Measurements from ENCODE around the gene RAPGEF5.

The RAPGEF5 gene

GRCh38 chr7:22252016-22252415, 104.9 kb downstream of the RAPGEF5 start:
- TF ChIP-seq, protein P1, sequence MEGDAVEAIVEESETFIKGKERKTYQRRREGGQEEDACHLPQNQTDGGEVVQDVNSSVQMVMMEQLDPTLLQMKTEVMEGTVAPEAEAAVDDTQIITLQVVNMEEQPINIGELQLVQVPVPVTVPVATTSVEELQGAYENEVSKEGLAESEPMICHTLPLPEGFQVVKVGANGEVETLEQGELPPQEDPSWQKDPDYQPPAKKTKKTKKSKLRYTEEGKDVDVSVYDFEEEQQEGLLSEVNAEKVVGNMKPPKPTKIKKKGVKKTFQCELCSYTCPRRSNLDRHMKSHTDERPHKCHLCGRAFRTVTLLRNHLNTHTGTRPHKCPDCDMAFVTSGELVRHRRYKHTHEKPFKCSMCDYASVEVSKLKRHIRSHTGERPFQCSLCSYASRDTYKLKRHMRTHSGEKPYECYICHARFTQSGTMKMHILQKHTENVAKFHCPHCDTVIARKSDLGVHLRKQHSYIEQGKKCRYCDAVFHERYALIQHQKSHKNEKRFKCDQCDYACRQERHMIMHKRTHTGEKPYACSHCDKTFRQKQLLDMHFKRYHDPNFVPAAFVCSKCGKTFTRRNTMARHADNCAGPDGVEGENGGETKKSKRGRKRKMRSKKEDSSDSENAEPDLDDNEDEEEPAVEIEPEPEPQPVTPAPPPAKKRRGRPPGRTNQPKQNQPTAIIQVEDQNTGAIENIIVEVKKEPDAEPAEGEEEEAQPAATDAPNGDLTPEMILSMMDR (IDR thresholded peaks at IDR 0.05; ENCODE audit: control extremely low read depth, extremely low read depth, low read depth, missing control alignments), result no peak
- ChIA-PET CTCF (no interaction called here), POLR2A (no interaction called here)
- no peak for DNase-seq (ENCODE audit: extremely low spot score)

DNA sequence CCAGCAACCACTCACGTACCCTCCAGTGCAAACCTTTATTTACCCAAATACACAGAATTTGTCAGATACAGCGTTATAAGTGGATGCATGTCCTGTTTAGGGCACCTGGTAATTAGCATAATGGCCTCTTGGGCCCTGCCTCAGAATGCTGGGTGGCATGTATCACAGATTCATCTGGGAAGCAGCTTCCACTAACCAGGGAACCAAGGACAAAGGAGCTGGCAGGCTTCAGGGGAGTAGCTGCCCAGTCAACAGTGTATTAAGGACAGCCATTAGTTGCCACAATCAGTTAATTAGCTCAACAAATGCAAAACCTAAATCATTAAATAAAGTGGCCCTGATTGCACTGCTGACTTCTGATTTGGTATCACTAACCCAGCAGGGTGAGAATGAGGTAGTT, 105.7 kb downstream of the RAPGEF5 start:
- DNase-seq (ENCODE audit: extremely low spot score), result no peak

GRCh38 chr7:22250390-22250789, 106.6 kb downstream of the RAPGEF5 start:
- CTCF ChIA-PET, result interaction anchor here (0.8 kb wide), 1 partner anchor 123 kb away, joined by 3 read pairs; no protein-coding TSS in a partner anchor
- TF ChIP-seq, protein P1 (IDR thresholded peaks at IDR 0.05; ENCODE audit: control extremely low read depth, extremely low read depth, low read depth, missing control alignments), result no peak
- POLR2A ChIA-PET, result no interaction called here
- no peak for DNase-seq (ENCODE audit: extremely low spot score)

More for the DNA sequence above, 105.7 kb downstream of the RAPGEF5 start:
- CTCF ChIA-PET, result no interaction called here
- POLR2A ChIA-PET, result no interaction called here
- TF ChIP-seq, protein P1 (IDR thresholded peaks at IDR 0.05; ENCODE audit: control extremely low read depth, extremely low read depth, low read depth, missing control alignments), result no peak

- ChIA-PET POLR2A (no interaction called here), CTCF (interaction anchor here (1.0 kb wide), 1 partner anchor 41 kb away, joined by 3 read pairs; no protein-coding TSS in a partner anchor)
- DNase-seq (ENCODE audit: extremely low spot score), result no peak
- TF ChIP-seq, protein P1 (IDR thresholded peaks at IDR 0.05; ENCODE audit: control extremely low read depth, extremely low read depth, low read depth, missing control alignments), result no peak
Observed at GRCh38 chr7:22248111-22248809, 108.7 kb downstream of the RAPGEF5 start.

GRCh38 chr7:22241805-22242390, 115.1 kb downstream of the RAPGEF5 start:
- no peak for DNase-seq (ENCODE audit: extremely low spot score)
- ChIA-PET CTCF (no interaction called here), POLR2A (no interaction called here)
- TF ChIP-seq, protein P1 (IDR thresholded peaks at IDR 0.05; ENCODE audit: control extremely low read depth, extremely low read depth, low read depth, missing control alignments), result no peak

DNA sequence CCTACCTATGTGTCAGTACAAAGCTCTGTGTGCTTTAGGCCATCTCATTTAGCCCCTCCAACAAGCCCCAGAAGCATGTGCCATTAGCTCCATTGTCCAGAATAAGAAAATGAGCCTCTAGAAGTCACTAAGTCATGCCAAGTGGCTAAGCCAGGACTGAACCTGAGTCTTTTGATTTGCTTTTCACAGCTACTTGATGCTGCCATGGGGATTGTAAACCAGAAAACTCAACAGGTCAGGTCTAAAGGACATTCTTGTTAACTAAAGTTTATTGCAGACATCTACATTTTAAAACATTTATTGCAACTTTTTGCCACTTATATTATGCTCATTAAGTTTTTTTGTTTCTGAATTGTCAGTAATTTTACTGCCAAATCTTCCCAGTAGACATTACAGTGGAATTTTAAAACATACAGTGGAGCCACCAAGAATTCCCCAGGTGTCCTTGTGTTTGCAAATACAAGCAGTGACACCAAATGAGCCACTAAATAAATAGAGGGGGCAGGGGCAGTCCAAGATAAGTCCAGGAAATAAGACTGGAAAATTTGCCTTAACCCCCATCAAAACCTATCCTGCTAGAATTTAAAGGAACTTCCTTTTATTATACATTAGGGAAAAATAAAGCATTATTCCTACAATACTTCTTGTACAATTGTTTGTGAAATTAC, 115.9 kb downstream of the RAPGEF5 start:
- DNase-seq (ENCODE audit: extremely low spot score), result no peak
- TF ChIP-seq, protein P1 (IDR thresholded peaks at IDR 0.05; ENCODE audit: control extremely low read depth, extremely low read depth, low read depth, missing control alignments), result no peak
- CTCF ChIA-PET, result interaction anchor here (1.3 kb wide), 1 partner anchor 10 kb away, joined by 3 read pairs; no protein-coding TSS in a partner anchor
- POLR2A ChIA-PET, result no interaction called here
